ENCODE measurements around the gene ITPR1.

GRCh38 chr3:4680227-4680691 lies 187.1 kb downstream of the ITPR1 start:
- TF ChIP-seq SUZ12 (IDR thresholded peaks at IDR 0.05) (no peak), NFRKB (IDR thresholded peaks at IDR 0.05) (no peak), LEF1 (IDR thresholded peaks at IDR 0.05; ENCODE audit: borderline replicate concordance) (no peak), ELF4 (IDR thresholded peaks at IDR 0.05) (no peak), TARDBP (IDR thresholded peaks at IDR 0.05) (no peak), ZNF384 (IDR thresholded peaks at IDR 0.05) (no peak), BHLHE40 (IDR thresholded peaks at IDR 0.05; ENCODE audit: borderline replicate concordance) (no peak)

All from HEK293T (cell line).